Tibial nerve (tissue), 4 donors: Measurements from ENCODE around the gene FBL.

ENCODE experiments used
- EP300 ChIP-seq, 2 donors: sonication (generic); formaldehyde crosslinking; IDR thresholded peaks; one replicate each; pipeline ENCODE4 v1.6.1; 2017; ENCODE audit warnings: antibody characterized with exemption in 2 of 2, mild to moderate bottlenecking in 1 of 2
- POLR2A ChIP-seq, 2 donors: fragments of 450-650 bp; IDR thresholded peaks; one replicate each; pipeline ENCODE4 v1.6.1; 2017; ENCODE audit warnings: antibody characterized with exemption in 2 of 2, mild to moderate bottlenecking in 2 of 2, moderate library complexity in 2 of 2
- TF ChIP-seq, protein P1 (sequence below), 5 experiments: fragments of 200-600 bp in 3 of 5; fragments of 450-650 bp in 2 of 5; sonication (generic) in 3 of 5; IDR thresholded peaks; one replicate each; pipeline ENCODE4 v1.5.1; 2016 to 2019; ENCODE audit warnings: antibody characterized with exemption in 5 of 5, mild to moderate bottlenecking in 3 of 5, moderate library complexity in 2 of 5

DNA sequence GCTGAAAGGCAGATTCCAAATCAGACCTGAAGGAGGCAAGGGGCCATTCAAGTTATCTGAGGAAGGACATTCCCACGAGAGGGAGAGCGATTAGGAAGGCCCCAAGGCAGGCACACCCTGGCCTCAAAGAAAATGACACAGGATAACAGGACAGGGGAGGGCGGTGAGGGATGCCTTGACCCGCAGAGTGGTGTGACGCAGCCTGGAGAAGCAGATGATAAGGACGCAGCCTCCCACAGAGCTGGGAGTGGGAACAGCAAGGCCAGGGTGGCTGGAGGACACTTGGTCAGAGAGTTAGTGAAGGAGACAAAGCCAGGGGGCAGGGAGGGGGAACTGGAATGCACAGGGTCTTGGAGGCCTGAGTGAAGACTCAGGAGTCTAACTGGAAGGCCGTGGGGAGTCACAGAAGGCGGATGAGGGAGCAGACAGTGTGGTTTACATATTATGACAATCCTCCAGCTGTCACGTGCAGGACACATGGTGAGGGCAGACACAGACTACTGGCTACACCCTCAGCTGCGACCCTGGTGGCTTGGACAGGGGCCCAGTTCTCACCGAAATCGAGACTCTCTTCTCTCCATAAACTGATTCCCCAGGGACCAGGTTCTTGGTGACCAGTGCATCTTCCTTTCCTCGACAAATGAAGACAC, 6.4 kb downstream of the FBL start:
- TF ChIP-seq POLR2A (IDR thresholded peaks at IDR 0.05) (no peak), EP300 (IDR thresholded peaks at IDR 0.05) (no peak)
- TF ChIP-seq, protein P1, sequence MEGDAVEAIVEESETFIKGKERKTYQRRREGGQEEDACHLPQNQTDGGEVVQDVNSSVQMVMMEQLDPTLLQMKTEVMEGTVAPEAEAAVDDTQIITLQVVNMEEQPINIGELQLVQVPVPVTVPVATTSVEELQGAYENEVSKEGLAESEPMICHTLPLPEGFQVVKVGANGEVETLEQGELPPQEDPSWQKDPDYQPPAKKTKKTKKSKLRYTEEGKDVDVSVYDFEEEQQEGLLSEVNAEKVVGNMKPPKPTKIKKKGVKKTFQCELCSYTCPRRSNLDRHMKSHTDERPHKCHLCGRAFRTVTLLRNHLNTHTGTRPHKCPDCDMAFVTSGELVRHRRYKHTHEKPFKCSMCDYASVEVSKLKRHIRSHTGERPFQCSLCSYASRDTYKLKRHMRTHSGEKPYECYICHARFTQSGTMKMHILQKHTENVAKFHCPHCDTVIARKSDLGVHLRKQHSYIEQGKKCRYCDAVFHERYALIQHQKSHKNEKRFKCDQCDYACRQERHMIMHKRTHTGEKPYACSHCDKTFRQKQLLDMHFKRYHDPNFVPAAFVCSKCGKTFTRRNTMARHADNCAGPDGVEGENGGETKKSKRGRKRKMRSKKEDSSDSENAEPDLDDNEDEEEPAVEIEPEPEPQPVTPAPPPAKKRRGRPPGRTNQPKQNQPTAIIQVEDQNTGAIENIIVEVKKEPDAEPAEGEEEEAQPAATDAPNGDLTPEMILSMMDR (IDR thresholded peaks at IDR 0.05): no peak
